ENCODE data around the gene ERP27. TPM values are rescaled to one million over a fixed set of nuclear protein-coding genes. Genes with fewer than 3 reads are reported as not detected.

The ERP27 gene
- 0.24 TPM for total RNA-seq
- long read RNA-seq, result 0 reads

- intact Hi-C loops (cut with DNase I), result no loop called here
- no peak for DNase-seq
- no peak for ATAC-seq (ENCODE audit: poor library complexity)
Observed at GRCh38 chr12:14938301-14938700, at the start of gene ERP27. ERP27 (minus strand) TSS chr12:14938537; CDS start chr12:14938508, 29 bp downstream.

GRCh38 chr12:14988035-14988434, 49.7 kb upstream of the ERP27 start:
- ATAC-seq (ENCODE audit: poor library complexity) (no peak), DNase-seq (no peak)
- intact Hi-C loops (cut with DNase I), result loop anchor here (2.0 kb wide), 1 partner anchor 139 kb away; no protein-coding TSS in a partner anchor

- intact Hi-C loops (cut with DNase I), result no loop called here
- ATAC-seq (ENCODE audit: poor library complexity) (no peak), DNase-seq (no peak)
Observed at GRCh38 chr12:14986449-14986848, 48.1 kb upstream of the ERP27 start.

GRCh38 chr12:14984766-14985285, 46.5 kb upstream of the ERP27 start:
- DNase-seq (no peak), ATAC-seq (ENCODE audit: poor library complexity) (no peak)
- intact Hi-C loops (cut with DNase I), result no loop called here

- no peak for ATAC-seq (ENCODE audit: poor library complexity)
- no peak for DNase-seq
- intact Hi-C loops (cut with DNase I), result no loop called here
Observed at GRCh38 chr12:14984036-14984435, 45.7 kb upstream of the ERP27 start.

- intact Hi-C loops (cut with DNase I), result no loop called here
- DNase-seq (no peak), ATAC-seq (ENCODE audit: poor library complexity) (no peak)
Observed at GRCh38 chr12:14982991-14983390, 44.7 kb upstream of the ERP27 start.

GRCh38 chr12:14982562-14982961, 44.2 kb upstream of the ERP27 start:
- intact Hi-C loops (cut with DNase I), result no loop called here
- DNase-seq, result no peak
- ATAC-seq (ENCODE audit: poor library complexity), result no peak

- DNase-seq, result peak; percentile 45
- no peak for ATAC-seq (ENCODE audit: poor library complexity)
- intact Hi-C loops (cut with DNase I), result no loop called here
Observed at GRCh38 chr12:14981049-14981448, 42.7 kb upstream of the ERP27 start.

GRCh38 chr12:14979468-14979867, 41.1 kb upstream of the ERP27 start:
- intact Hi-C loops (cut with DNase I), result no loop called here
- DNase-seq, result no peak
- ATAC-seq (ENCODE audit: poor library complexity), result no peak

- intact Hi-C loops (cut with DNase I), result no loop called here
- ATAC-seq (ENCODE audit: poor library complexity) (no peak), DNase-seq (no peak)
Observed at GRCh38 chr12:14976658-14977057, 38.3 kb upstream of the ERP27 start.

- no peak for DNase-seq
Observed at GRCh38 chr12:14975457-14975856, 37.1 kb upstream of the ERP27 start.

GRCh38 chr12:14974633-14975032, 36.3 kb upstream of the ERP27 start:
- DNase-seq, result no peak
- no peak for ATAC-seq (ENCODE audit: poor library complexity)
- intact Hi-C loops (cut with DNase I), result no loop called here

More at GRCh38 chr12:14975457-14975856, 37.1 kb upstream of the ERP27 start:
- intact Hi-C loops (cut with DNase I), result no loop called here
- ATAC-seq (ENCODE audit: poor library complexity), result no peak

- ATAC-seq (ENCODE audit: poor library complexity) (no peak), DNase-seq (no peak)
- intact Hi-C loops (cut with DNase I), result no loop called here
Observed at GRCh38 chr12:14972816-14973215, 34.5 kb upstream of the ERP27 start, which contains the start of gene PDE6H. PDE6H (plus strand) TSS chr12:14973042; CDS start chr12:14978013, 4,971 bp downstream.

- ATAC-seq (ENCODE audit: poor library complexity) (no peak), DNase-seq (no peak)
- intact Hi-C loops (cut with DNase I), result no loop called here
Observed at GRCh38 chr12:14970473-14970872, 32.1 kb upstream of the ERP27 start.

GRCh38 chr12:14968478-14968877, 30.1 kb upstream of the ERP27 start:
- no peak for DNase-seq
- no peak for ATAC-seq (ENCODE audit: poor library complexity)
- intact Hi-C loops (cut with DNase I), result no loop called here

- no peak for ATAC-seq (ENCODE audit: poor library complexity)
- no peak for DNase-seq
- intact Hi-C loops (cut with DNase I), result no loop called here
Observed at GRCh38 chr12:14965221-14965620, 26.9 kb upstream of the ERP27 start.

- DNase-seq (no peak), ATAC-seq (ENCODE audit: poor library complexity) (no peak)
- intact Hi-C loops (cut with DNase I), result no loop called here
Observed at GRCh38 chr12:14964406-14964805, 26.1 kb upstream of the ERP27 start.

- intact Hi-C loops (cut with DNase I), result no loop called here
- ATAC-seq (ENCODE audit: poor library complexity) (no peak), DNase-seq (no peak)
Observed at GRCh38 chr12:14963520-14963919, 25.2 kb upstream of the ERP27 start.

- no peak for DNase-seq
- no peak for ATAC-seq (ENCODE audit: poor library complexity)
- intact Hi-C loops (cut with DNase I), result no loop called here
Observed at GRCh38 chr12:14962797-14963196, 24.5 kb upstream of the ERP27 start.

GRCh38 chr12:14962153-14962539, 23.8 kb upstream of the ERP27 start:
- ATAC-seq (ENCODE audit: poor library complexity) (no peak), DNase-seq (no peak)
- intact Hi-C loops (cut with DNase I), result no loop called here

GRCh38 chr12:14961466-14962152, 23.3 kb upstream of the ERP27 start, which contains the start of gene ARHGDIB:
ARHGDIB (minus strand) TSS chr12:14961601; CDS start chr12:14950712, 10,889 bp downstream.
- peak; percentile 75 for ATAC-seq (ENCODE audit: poor library complexity)

More at GRCh38 chr12:14961466-14962152, 23.3 kb upstream of the ERP27 start, which contains the start of gene ARHGDIB:
- peak; percentile 59 for DNase-seq
- intact Hi-C loops (cut with DNase I), result no loop called here

Data from Right ventricle myocardium superior (tissue), 1 donor.